HepG2 (cell line): ENCODE data around the gene KANK3. TPM values are rescaled to one million over a fixed set of nuclear protein-coding genes. Genes with fewer than 3 reads are reported as not detected.

Source experiments
- FUBP1 ChIP-seq: sonication (generic); formaldehyde crosslinking; IDR thresholded peaks from 2 replicates; pipeline ENCODE4 v1.5.1; 2020; ENCODE audit warnings: missing genetic modification reagents, mild to moderate bottlenecking, borderline replicate concordance
- GPN1 ChIP-seq: sonication (generic); formaldehyde crosslinking; IDR thresholded peaks from 2 replicates; pipeline ENCODE4 v1.5.1; 2020; ENCODE audit warnings: missing genetic modification reagents, borderline replicate concordance
- HOMEZ ChIP-seq: IDR thresholded peaks from 2 replicates; pipeline ENCODE4 v1.6.1; 2016; ENCODE audit warnings: low read depth
- KAT8 ChIP-seq: IDR thresholded peaks from 2 replicates; pipeline ENCODE4 v1.6.1; 2016; ENCODE audit warnings: missing genetic modification reagents, missing compliant biosample characterization
- SMAD3 ChIP-seq: sonication (generic); formaldehyde crosslinking; IDR thresholded peaks from 2 replicates; pipeline ENCODE4 v1.4.0; 2020; ENCODE audit warnings: missing genetic modification reagents
- TFDP1 ChIP-seq: IDR thresholded peaks from 2 replicates; pipeline ENCODE4 v1.6.1; 2016; ENCODE audit warnings: missing compliant biosample characterization, missing genetic modification reagents, borderline replicate concordance
- XRCC5 ChIP-seq: fragments of 200-400 bp; formaldehyde crosslinking; optimal IDR thresholded peaks from 2 replicates; pipeline ENCODE3; 2017; ENCODE audit warnings: mild to moderate bottlenecking, low read length
- ZNF121 ChIP-seq: sonication (generic); formaldehyde crosslinking; IDR thresholded peaks from 2 replicates; pipeline ENCODE4 v1.5.0; 2020; ENCODE audit warnings: mild to moderate bottlenecking, missing genetic modification reagents
- ZNF331 ChIP-seq: sonication (generic); formaldehyde crosslinking; IDR thresholded peaks from 2 replicates; pipeline ENCODE4 v1.4.0; 2020; ENCODE audit warnings: missing genetic modification reagents
- ZNF350 ChIP-seq: sonication (generic); formaldehyde crosslinking; IDR thresholded peaks from 2 replicates; pipeline ENCODE4 v1.4.0; 2020; ENCODE audit warnings: mild to moderate bottlenecking, low read depth, missing genetic modification reagents, borderline replicate concordance
- ZNF362 ChIP-seq: sonication (generic); formaldehyde crosslinking; IDR thresholded peaks from 2 replicates; pipeline ENCODE4 v1.4.0; 2020; ENCODE audit warnings: missing genetic modification reagents, mild to moderate bottlenecking, borderline replicate concordance
- ZNF616 ChIP-seq: sonication (generic); formaldehyde crosslinking; IDR thresholded peaks from 2 replicates; pipeline ENCODE4 v1.5.0; 2020; ENCODE audit warnings: low read depth, mild to moderate bottlenecking, missing genetic modification reagents
- ZNF788 ChIP-seq: sonication (generic); formaldehyde crosslinking; IDR thresholded peaks from 2 replicates; pipeline ENCODE4 v1.5.0; 2020; ENCODE audit warnings: mild to moderate bottlenecking, missing genetic modification reagents, borderline replicate concordance
- polyA plus RNA-seq, 8 experiments: library from polyadenylated mRNA; depleted of rRNA in 3 of 8; stranded (reverse) in 7 of 8; unstranded in 1 of 8; fragments of >200 nt; fragmentation: Illumina TruSeq in 4 of 8; extraction: Trizol in 4 of 8; gene quantifications; 2 replicates each; pipeline versions ENCODE4 v1.2.1 to v1.2.3, GENCODE V29; 2011 to 2016; ENCODE audit warnings: low read depth in 4 of 8, missing spikeins in 1 of 8, mixed read lengths in 1 of 8; ENCODE audit not compliant: insufficient read depth in 1 of 8
- total RNA-seq, 5 experiments: library from RNA; depleted of rRNA; stranded (reverse); fragments of >200 nt; fragmentation: Illumina TruSeq; extraction: Trizol; gene quantifications; 2 replicates each; pipeline ENCODE4 v1.2.3, GENCODE V29; 2016; ENCODE audit warnings: low read depth in 1 of 5
- TF ChIP-seq, protein P1 (sequence below): sonication (generic); formaldehyde crosslinking; IDR thresholded peaks from 2 replicates; pipeline ENCODE4 v1.9.0; 2022; ENCODE audit warnings: missing genetic modification reagents, mild to moderate bottlenecking, borderline replicate concordance
- TF ChIP-seq, protein P2 (sequence below): sonication (generic); formaldehyde crosslinking; IDR thresholded peaks from 2 replicates; pipeline ENCODE4 v1.4.0; 2020; ENCODE audit warnings: mild to moderate bottlenecking, missing genetic modification reagents

KANK3 gene
- total and polyA plus RNA-seq, 2 of the 13 experiments (the other 11 are each of a cell fraction or from before 2014, with no cell fraction given), result 0.15 to 0.20 TPM

DNA sequence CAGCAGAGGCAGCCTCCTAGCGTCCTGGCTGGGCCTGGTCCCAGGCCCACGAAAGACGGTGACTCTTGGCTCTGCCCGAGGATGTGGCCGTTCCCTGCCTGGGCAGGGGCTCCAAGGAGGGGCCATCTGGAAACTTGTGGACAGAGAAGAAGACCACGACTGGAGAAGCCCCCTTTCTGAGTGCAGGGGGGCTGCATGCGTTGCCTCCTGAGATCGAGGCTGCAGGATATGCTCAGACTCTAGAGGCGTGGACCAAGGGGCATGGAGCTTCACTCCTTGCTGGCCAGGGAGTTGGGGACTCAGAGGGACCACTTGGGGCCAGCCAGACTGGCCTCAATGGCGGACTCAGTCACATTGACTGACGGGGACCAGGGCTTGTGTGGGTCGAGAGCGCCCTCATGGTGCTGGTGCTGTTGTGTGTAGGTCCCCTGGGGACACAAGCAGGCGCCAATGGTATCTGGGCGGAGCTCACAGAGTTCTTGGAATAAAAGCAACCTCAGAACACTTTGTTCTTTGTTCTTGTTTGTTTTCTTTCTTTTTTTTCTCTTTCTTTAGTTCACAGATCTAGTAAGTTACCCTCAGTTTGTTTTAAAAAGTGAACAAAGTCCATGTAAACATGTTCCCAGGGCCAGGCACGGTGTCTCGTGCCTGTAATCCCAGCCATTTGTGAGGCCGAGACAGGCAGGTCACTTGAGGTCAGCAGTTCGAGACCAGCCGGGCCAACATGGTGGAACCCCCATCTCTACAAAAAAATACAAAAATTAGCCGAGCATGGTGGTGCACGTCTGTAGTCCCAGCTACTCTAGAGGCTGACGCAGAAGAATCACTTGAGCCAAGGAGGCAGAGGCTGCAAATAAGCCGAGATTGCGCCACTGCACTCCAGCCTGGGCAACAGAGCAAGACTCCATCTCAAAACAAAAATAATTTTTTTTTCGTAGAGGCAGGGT is 31.1 kb upstream of the KANK3 start (continued):
- peak; percentile 86 for TF ChIP-seq ZNF788 (CRISPR knock-in tag)
- peak; percentile 63 for TF ChIP-seq KAT8
- 0 out of 2 replicates have a peak, but pooled peaks have one; percentile 38 for TF ChIP-seq FUBP1 (CRISPR knock-in tag)
- TF ChIP-seq SMAD3 (CRISPR knock-in tag), result peak; percentile 59; the same call in 1 of the 2 replicates
- TF ChIP-seq ZNF331 (CRISPR knock-in tag), result peak; percentile 67; the same call in 1 of the 2 replicates
- peak; percentile 99 for TF ChIP-seq ZNF362 (CRISPR knock-in tag)
- TF ChIP-seq GPN1 (CRISPR knock-in tag), result no peak
- TF ChIP-seq XRCC5, result peak; percentile 69
- TF ChIP-seq ZNF616 (CRISPR knock-in tag), result 0 out of 2 replicates have a peak, but pooled peaks have one; percentile 57
- peak; percentile 74 for TF ChIP-seq ZNF350 (CRISPR knock-in tag)
- TF ChIP-seq TFDP1, result peak; percentile 15; the same call in 1 of the 2 replicates
- peak; percentile 57; the same call in 1 of the 2 replicates for TF ChIP-seq HOMEZ (CRISPR knock-in tag)
- TF ChIP-seq, protein P1, sequence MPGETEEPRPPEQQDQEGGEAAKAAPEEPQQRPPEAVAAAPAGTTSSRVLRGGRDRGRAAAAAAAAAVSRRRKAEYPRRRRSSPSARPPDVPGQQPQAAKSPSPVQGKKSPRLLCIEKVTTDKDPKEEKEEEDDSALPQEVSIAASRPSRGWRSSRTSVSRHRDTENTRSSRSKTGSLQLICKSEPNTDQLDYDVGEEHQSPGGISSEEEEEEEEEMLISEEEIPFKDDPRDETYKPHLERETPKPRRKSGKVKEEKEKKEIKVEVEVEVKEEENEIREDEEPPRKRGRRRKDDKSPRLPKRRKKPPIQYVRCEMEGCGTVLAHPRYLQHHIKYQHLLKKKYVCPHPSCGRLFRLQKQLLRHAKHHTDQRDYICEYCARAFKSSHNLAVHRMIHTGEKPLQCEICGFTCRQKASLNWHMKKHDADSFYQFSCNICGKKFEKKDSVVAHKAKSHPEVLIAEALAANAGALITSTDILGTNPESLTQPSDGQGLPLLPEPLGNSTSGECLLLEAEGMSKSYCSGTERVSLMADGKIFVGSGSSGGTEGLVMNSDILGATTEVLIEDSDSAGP, result peak; percentile 78
- peak; percentile 98 for TF ChIP-seq ZNF121
- TF ChIP-seq, protein P2, sequence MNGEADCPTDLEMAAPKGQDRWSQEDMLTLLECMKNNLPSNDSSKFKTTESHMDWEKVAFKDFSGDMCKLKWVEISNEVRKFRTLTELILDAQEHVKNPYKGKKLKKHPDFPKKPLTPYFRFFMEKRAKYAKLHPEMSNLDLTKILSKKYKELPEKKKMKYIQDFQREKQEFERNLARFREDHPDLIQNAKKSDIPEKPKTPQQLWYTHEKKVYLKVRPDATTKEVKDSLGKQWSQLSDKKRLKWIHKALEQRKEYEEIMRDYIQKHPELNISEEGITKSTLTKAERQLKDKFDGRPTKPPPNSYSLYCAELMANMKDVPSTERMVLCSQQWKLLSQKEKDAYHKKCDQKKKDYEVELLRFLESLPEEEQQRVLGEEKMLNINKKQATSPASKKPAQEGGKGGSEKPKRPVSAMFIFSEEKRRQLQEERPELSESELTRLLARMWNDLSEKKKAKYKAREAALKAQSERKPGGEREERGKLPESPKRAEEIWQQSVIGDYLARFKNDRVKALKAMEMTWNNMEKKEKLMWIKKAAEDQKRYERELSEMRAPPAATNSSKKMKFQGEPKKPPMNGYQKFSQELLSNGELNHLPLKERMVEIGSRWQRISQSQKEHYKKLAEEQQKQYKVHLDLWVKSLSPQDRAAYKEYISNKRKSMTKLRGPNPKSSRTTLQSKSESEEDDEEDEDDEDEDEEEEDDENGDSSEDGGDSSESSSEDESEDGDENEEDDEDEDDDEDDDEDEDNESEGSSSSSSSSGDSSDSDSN (CRISPR knock-in tag), result 0 out of 2 replicates have a peak, but pooled peaks have one; percentile 39
